DOHH2 (cell line): Measurements from ENCODE around the gene ZBTB1.

ENCODE experiments used
- H3F3A ChIP-seq: fragments of 200-600 bp; sonication (generic), shearing (Covaris generic); 2 replicates; pipeline ENCODE4 v1.6.0; 2016; ENCODE audit warnings: antibody characterized with exemption, mild to moderate bottlenecking; ENCODE audit not compliant: control insufficient read depth, insufficient read depth
- H3K27ac ChIP-seq: fragments of 200-600 bp; sonication (generic); 2 replicates; pipeline ENCODE4 v1.5.1; 2014; ENCODE audit warnings: low read depth, mild to moderate bottlenecking, low read length, moderate library complexity
- H3K27me3 ChIP-seq: fragments of 200-600 bp; sonication (generic); 2 replicates; pipeline ENCODE4 v1.6.1; 2014; ENCODE audit warnings: mild to moderate bottlenecking, low read length, mixed read lengths; ENCODE audit not compliant: control insufficient read depth
- H3K36me3 ChIP-seq: fragments of 200-600 bp; sonication (generic); 2 replicates; pipeline ENCODE4 v1.6.1; 2014; ENCODE audit warnings: mild to moderate bottlenecking, low read length, moderate library complexity, mixed read lengths; ENCODE audit not compliant: control insufficient read depth
- H3K4me1 ChIP-seq: fragments of 200-600 bp; sonication (generic); 2 replicates; pipeline ENCODE4 v1.6.1; 2014; ENCODE audit warnings: mild to moderate bottlenecking, low read length, mixed read lengths; ENCODE audit not compliant: control insufficient read depth
- H3K4me2 ChIP-seq: fragments of 200-600 bp; sonication (generic); 2 replicates; pipeline ENCODE4 v1.6.0; 2014; ENCODE audit warnings: mild to moderate bottlenecking, low read length, moderate library complexity
- H3K4me3 ChIP-seq: fragments of 200-600 bp; sonication (generic); 2 replicates; pipeline ENCODE4 v1.5.1; 2014; ENCODE audit warnings: mild to moderate bottlenecking, low read length, mixed read lengths
- H3K79me2 ChIP-seq: fragments of 200-600 bp; sonication (generic); 2 replicates; pipeline ENCODE4 v1.6.1; 2014; ENCODE audit warnings: mild to moderate bottlenecking, low read length, mixed read lengths; ENCODE audit not compliant: control insufficient read depth
- H3K9me2 ChIP-seq: fragments of 200-600 bp; sonication (generic); replicated peaks from 2 replicates; pipeline ENCODE4 v1.6.1; 2014; ENCODE audit warnings: mild to moderate bottlenecking, low read length, mixed read lengths; ENCODE audit not compliant: control insufficient read depth
- H3K9me3 ChIP-seq: fragments of 200-600 bp; sonication (generic); 2 replicates; pipeline ENCODE4 v1.6.1; 2014; ENCODE audit warnings: antibody characterized with exemption, low read length, mixed read lengths; ENCODE audit not compliant: control insufficient read depth, insufficient read depth
- H4K20me1 ChIP-seq: fragments of 200-600 bp; sonication (generic); 2 replicates; pipeline ENCODE4 v1.6.0; 2014; ENCODE audit warnings: low read depth, mild to moderate bottlenecking, antibody characterized with exemption, low read length, moderate library complexity; ENCODE audit not compliant: control insufficient read depth, insufficient read depth
- EZH2phosphoT487 ChIP-seq: fragments of 200-600 bp; sonication (generic); IDR thresholded peaks from 2 replicates; pipeline ENCODE4 v1.6.1; 2017; ENCODE audit warnings: borderline replicate concordance, mild to moderate bottlenecking, antibody characterized with exemption, low read length, moderate library complexity, mixed read lengths
- TF ChIP-seq, protein P1 (sequence below): fragments of 200-600 bp; sonication (generic); IDR thresholded peaks from one replicate; pipeline ENCODE4 v1.5.1; 2014; ENCODE audit warnings: antibody characterized with exemption, mild to moderate bottlenecking, low read depth, low read length; ENCODE audit not compliant: poor library complexity, severe bottlenecking

The ZBTB1 gene

DNA sequence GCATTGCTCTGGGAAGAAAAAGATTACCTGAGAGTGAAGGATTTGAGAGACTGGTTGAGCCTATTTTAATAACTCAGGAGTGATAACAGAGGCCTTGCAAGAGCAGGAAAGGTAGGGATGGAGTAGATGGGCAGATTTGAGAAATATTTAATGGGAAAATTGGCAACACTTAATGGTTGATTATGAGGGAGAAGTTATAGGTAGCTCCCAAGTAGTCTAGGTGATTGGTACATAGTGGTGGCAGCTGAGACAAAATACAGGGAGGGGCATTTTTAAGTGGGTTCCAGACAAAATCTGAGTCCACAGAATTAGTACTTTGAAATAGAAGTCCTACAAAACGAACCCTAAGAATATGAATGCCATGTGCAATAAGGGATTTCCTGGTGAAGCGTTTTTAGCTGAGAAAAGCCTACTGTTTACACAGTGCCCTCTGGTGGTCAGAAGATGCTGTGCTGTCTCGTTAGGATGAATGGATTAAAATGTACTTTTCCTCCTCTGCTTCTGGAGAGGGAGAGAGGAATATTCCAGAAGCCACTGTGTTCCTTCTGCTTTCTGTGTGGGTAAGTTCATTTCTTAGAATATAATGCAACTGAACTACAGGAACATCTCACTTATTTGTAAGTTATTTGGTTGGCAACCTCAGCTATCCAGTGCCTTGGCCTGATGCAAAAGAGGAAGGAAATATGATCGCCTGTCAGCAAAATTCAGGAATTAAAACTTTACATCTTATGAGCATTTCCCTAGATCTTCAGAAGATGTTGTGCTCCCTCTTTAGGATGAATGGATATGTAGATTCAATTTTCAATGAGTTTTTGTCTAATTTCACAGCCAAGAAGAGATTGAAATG, 6.5 kb downstream of the ZBTB1 start:
- Histone ChIP-seq H3K4me3 (peak overlapping the region; percentile 13), H3K36me3 (peaks cover 37% of the 10 kb centered on the region), H3K27ac (0 out of 2 replicates have a peak overlapping the region, but pooled peaks have one; percentile 12), H3K79me2 (peaks cover 99% of the 10 kb centered on the region), H3F3A (peaks cover 14% of the 10 kb centered on the region), H3K9me3 (no peaks in the 10 kb centered on the region), H3K9me2 (no peaks in the 10 kb centered on the region), H3K4me1 (peaks cover 55% of the 10 kb centered on the region), H3K4me2 (peak overlapping the region; percentile 55), H3K27me3 (no peaks in the 10 kb centered on the region), H4K20me1 (peaks cover 39% of the 10 kb centered on the region)
- TF ChIP-seq, protein P1, sequence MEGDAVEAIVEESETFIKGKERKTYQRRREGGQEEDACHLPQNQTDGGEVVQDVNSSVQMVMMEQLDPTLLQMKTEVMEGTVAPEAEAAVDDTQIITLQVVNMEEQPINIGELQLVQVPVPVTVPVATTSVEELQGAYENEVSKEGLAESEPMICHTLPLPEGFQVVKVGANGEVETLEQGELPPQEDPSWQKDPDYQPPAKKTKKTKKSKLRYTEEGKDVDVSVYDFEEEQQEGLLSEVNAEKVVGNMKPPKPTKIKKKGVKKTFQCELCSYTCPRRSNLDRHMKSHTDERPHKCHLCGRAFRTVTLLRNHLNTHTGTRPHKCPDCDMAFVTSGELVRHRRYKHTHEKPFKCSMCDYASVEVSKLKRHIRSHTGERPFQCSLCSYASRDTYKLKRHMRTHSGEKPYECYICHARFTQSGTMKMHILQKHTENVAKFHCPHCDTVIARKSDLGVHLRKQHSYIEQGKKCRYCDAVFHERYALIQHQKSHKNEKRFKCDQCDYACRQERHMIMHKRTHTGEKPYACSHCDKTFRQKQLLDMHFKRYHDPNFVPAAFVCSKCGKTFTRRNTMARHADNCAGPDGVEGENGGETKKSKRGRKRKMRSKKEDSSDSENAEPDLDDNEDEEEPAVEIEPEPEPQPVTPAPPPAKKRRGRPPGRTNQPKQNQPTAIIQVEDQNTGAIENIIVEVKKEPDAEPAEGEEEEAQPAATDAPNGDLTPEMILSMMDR = peak; percentile 95
- no peak for TF ChIP-seq EZH2phosphoT487

GRCh38 chr14:64513271-64513670, 8.7 kb downstream of the ZBTB1 start:
- Histone ChIP-seq H3K27me3 (no peaks in the 10 kb centered on the region), H3K79me2 (peaks cover 98% of the 10 kb centered on the region), H3K4me2 (no peak overlapping the region), H3K36me3 (peaks cover 34% of the 10 kb centered on the region), H3F3A (peaks cover 15% of the 10 kb centered on the region), H3K9me3 (no peaks in the 10 kb centered on the region), H3K27ac (no peak overlapping the region), H3K9me2 (no peaks in the 10 kb centered on the region), H3K4me1 (peaks cover 34% of the 10 kb centered on the region), H3K4me3 (no peak overlapping the region), H4K20me1 (peaks cover 38% of the 10 kb centered on the region)
- no peak for TF ChIP-seq EZH2phosphoT487
- TF ChIP-seq, protein P1 = no peak

DNA sequence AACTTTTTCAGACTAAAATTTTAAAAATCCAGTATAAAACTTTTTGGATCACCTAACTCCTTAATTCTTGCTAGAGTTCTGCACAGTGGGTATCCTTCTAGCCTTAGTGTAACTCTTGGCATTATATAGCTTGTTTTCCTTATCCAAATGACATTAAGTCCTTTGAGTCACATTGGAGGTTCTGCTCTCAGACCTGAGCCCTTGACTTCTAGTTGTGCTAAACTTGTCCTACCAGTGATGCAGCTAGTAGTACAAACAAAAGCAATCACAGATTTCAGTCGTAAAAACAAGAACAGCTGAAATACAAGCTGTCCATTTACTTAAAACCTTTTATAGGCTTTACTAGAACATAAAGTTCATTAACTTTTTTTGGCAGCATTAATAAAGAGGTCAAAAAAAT, 10.5 kb downstream of the ZBTB1 start:
- no peaks in the 10 kb centered on the region for H3K9me3 ChIP-seq
- H3K4me2 ChIP-seq = no peak overlapping the region
- peaks cover 33% of the 10 kb centered on the region for H4K20me1 ChIP-seq
- H3K4me3 ChIP-seq = no peak overlapping the region
- peaks cover 37% of the 10 kb centered on the region for H3K36me3 ChIP-seq
- H3K27ac ChIP-seq = no peak overlapping the region
- no peaks in the 10 kb centered on the region for H3K27me3 ChIP-seq
- peaks cover 17% of the 10 kb centered on the region for H3K4me1 ChIP-seq
- TF ChIP-seq, protein P1 = no peak
- no peak for TF ChIP-seq EZH2phosphoT487
- H3K9me2 ChIP-seq = no peaks in the 10 kb centered on the region
- H3K79me2 ChIP-seq = peaks cover 97% of the 10 kb centered on the region
- peaks cover 8% of the 10 kb centered on the region for H3F3A ChIP-seq
